Measurements from ENCODE around the gene TMC1. TPM values are rescaled to one million over a fixed set of nuclear protein-coding genes. Genes with fewer than 3 reads are reported as not detected.

The TMC1 gene
- total and polyA plus RNA-seq, 9 donors, result 0.12 to 1.4 (median 0.48) TPM

GRCh38 chr9:72622186-72622585, 100.8 kb downstream of the TMC1 start:
- no peak overlapping the region for H3K27ac ChIP-seq
- no peaks in the 10 kb centered on the region for H3K36me3 ChIP-seq
- 80 to 85% (median 83%) methylated on average over 2 of the region's 2 CpGs for WGBS, 3 donors
- TF ChIP-seq CTCF (IDR thresholded peaks at IDR 0.05), result no peak
- H3K4me1 ChIP-seq (ENCODE audit: insufficient read depth), result no peaks in the 10 kb centered on the region
- intact Hi-C loops (cut with DNase I), result no loop called here
- no peak overlapping the region for H3K4me3 ChIP-seq
- no peaks in the 10 kb centered on the region for H3K27me3 ChIP-seq
- H3K9me3 ChIP-seq, result no peaks in the 10 kb centered on the region
- DNase-seq, result no peak

GRCh38 chr9:72623156-72623555, 101.7 kb downstream of the TMC1 start:
- H3K4me1 ChIP-seq (ENCODE audit: insufficient read depth), result no peaks in the 10 kb centered on the region
- no peaks in the 10 kb centered on the region for H3K27me3 ChIP-seq
- 84 to 87% (median 84%) methylated on average over 2 of the region's 2 CpGs for WGBS, 3 donors
- no peaks in the 10 kb centered on the region for H3K36me3 ChIP-seq
- H3K9me3 ChIP-seq, result no peaks in the 10 kb centered on the region
- no peak for DNase-seq
- intact Hi-C loops (cut with DNase I), result no loop called here
- no peak overlapping the region for H3K27ac ChIP-seq
- no peak for TF ChIP-seq CTCF (IDR thresholded peaks at IDR 0.05)
- no peak for TF ChIP-seq POLR2A (IDR thresholded peaks at IDR 0.05)
- TF ChIP-seq EP300 (IDR thresholded peaks at IDR 0.05), result no peak
- no peak overlapping the region for H3K4me3 ChIP-seq

DNA sequence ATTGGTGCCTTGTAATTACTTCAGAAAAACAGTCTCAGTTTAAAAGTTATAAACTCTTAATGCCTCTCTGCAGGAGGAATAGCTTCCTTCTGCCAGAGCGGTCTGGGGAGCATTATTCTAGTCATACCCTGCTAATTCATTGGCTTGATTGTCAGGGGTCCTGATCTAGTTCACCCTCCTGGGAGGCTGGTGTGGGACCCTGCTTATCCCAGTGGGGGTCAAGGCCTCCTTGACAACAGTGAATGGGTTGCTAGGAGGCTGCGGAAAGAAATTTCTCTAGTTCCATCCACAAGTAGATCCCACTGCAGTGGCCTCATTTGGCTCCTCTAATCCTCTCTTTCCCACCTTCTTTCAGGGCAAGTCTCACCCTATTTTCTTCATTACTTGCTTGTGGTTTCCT, 105.7 kb downstream of the TMC1 start:
- intact Hi-C loops (cut with DNase I), result no loop called here
- Histone ChIP-seq H3K36me3 (no peaks in the 10 kb centered on the region), H3K4me3 (no peak overlapping the region), H3K4me1 (ENCODE audit: insufficient read depth) (no peaks in the 10 kb centered on the region), H3K27ac (no peak overlapping the region), H3K27me3 (no peaks in the 10 kb centered on the region), H3K9me3 (no peaks in the 10 kb centered on the region)
- TF ChIP-seq CTCF (IDR thresholded peaks at IDR 0.05) (no peak), EP300 (IDR thresholded peaks at IDR 0.05) (no peak), POLR2A (IDR thresholded peaks at IDR 0.05) (no peak)
- DNase-seq, result no peak
- 96 to 98% (median 96%) methylated on average over 2 of the region's 2 CpGs for WGBS, 3 donors

DNA sequence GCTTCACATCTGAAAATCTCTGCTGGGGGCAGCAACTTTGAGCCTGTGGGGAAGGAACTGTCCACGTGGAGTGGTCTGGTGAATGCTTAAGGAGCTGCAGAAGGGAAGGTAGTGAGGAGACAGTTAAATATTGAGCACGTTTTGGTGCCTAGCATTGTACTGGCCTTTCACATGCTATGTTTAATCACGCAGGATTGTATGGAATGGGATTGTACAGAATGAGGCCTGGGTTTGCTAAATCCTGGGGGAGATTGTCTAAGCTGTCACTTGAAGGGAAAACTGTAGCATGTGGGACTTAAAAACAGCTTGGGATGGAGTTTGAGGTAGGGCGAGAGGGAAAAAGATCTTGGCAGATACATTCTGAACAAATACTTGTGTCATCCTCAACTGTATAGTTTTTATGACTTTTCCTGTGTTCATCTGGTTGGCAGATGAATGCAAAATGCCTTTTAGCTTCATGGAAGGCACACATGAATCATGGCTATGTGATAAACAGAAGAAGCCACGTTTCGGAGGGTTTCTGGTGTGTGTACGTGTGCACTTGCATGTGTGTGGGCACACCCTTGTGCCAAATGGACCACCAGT, 106.6 kb downstream of the TMC1 start:
- Histone ChIP-seq H3K27me3 (no peaks in the 10 kb centered on the region), H3K4me1 (ENCODE audit: insufficient read depth) (no peaks in the 10 kb centered on the region), H3K9me3 (no peaks in the 10 kb centered on the region), H3K4me3 (no peak overlapping the region), H3K27ac (no peak overlapping the region), H3K36me3 (no peaks in the 10 kb centered on the region)
- WGBS, 3 donors, result 70 to 75% (median 72%) methylated on average over 7 of the region's 7 CpGs
- TF ChIP-seq POLR2A (IDR thresholded peaks at IDR 0.05), result no peak
- no peak for TF ChIP-seq EP300 (IDR thresholded peaks at IDR 0.05)
- TF ChIP-seq CTCF (IDR thresholded peaks at IDR 0.05), result no peak
- intact Hi-C loops (cut with DNase I), result no loop called here
- no peak for DNase-seq

Data from ovary (tissue), 9 donors.